ENCODE results near the gene RABGEF1.
"Not testable (repeated sequence)": the region's sequence is repeated elsewhere in the genome, so short reads cannot be mapped to it uniquely, and the experiment has no call there.

Gene RABGEF1

GRCh38 chr7:66817208-66817795 lies 76.8 kb downstream of the RABGEF1 start:
- not testable (repeated sequence) for FAIRE-seq

- not testable (repeated sequence) for FAIRE-seq
Observed at GRCh38 chr7:66817956-66818355, 77.4 kb downstream of the RABGEF1 start.

GRCh38 chr7:66824041-66824440 lies 83.5 kb downstream of the RABGEF1 start:
- no peak for FAIRE-seq

GRCh38 chr7:66825538-66825937 lies 85.0 kb downstream of the RABGEF1 start:
- not testable (repeated sequence) for FAIRE-seq

GRCh38 chr7:66826649-66827048 lies 86.1 kb downstream of the RABGEF1 start:
- no peak for FAIRE-seq

- FAIRE-seq = not testable (repeated sequence)
Observed at GRCh38 chr7:66830976-66831375, 90.4 kb downstream of the RABGEF1 start.

- FAIRE-seq = no peak
Observed at GRCh38 chr7:66832531-66833351, 92.2 kb downstream of the RABGEF1 start.

GRCh38 chr7:66837007-66837406 lies 96.5 kb downstream of the RABGEF1 start:
- FAIRE-seq = no peak

- FAIRE-seq = no peak
Observed at GRCh38 chr7:66837661-66838060, 97.1 kb downstream of the RABGEF1 start.

GRCh38 chr7:66839814-66840213 lies 99.3 kb downstream of the RABGEF1 start:
- FAIRE-seq = no peak

- no peak for FAIRE-seq
Observed at GRCh38 chr7:66840316-66840715, 99.8 kb downstream of the RABGEF1 start.

GRCh38 chr7:66841898-66842297 lies 101.4 kb downstream of the RABGEF1 start:
- FAIRE-seq = no peak

- not testable (repeated sequence) for FAIRE-seq
Observed at GRCh38 chr7:66843492-66843891, 103.0 kb downstream of the RABGEF1 start.

- peak; percentile 95 for FAIRE-seq
Observed at GRCh38 chr7:66844552-66845378, 104.2 kb downstream of the RABGEF1 start.

- FAIRE-seq = no peak
Observed at GRCh38 chr7:66845379-66846095, 105.0 kb downstream of the RABGEF1 start.

GRCh38 chr7:66846096-66846445 lies 105.5 kb downstream of the RABGEF1 start:
- not testable (repeated sequence) for FAIRE-seq

GRCh38 chr7:66847523-66847855 lies 107.0 kb downstream of the RABGEF1 start:
- not testable (repeated sequence) for FAIRE-seq

GRCh38 chr7:66847879-66848790 lies 107.6 kb downstream of the RABGEF1 start:
- FAIRE-seq = no peak

GRCh38 chr7:66859339-66859738 lies 118.8 kb downstream of the RABGEF1 start:
- FAIRE-seq = no peak

- no peak for FAIRE-seq
Observed at GRCh38 chr7:66859794-66860645, 119.5 kb downstream of the RABGEF1 start.

- no peak for FAIRE-seq
Observed at GRCh38 chr7:66860767-66861166, 120.2 kb downstream of the RABGEF1 start.

Measured in A204.1 (cell line).